Testis (tissue), 2 donors: ENCODE data around the gene TMEM9.

Source experiments
- CTCF ChIP-seq, 3 experiments: fragments of 450-650 bp in 2 of 3; fragments of 200-600 bp in 1 of 3; sonication (generic) in 1 of 3; IDR thresholded peaks; one replicate each; pipeline ENCODE4 v1.5.1; 2016 to 2019; ENCODE audit warnings: antibody characterized with exemption in 3 of 3, mild to moderate bottlenecking in 2 of 3, moderate library complexity in 1 of 3
- POLR2A ChIP-seq: fragments of 450-650 bp; IDR thresholded peaks from one replicate; pipeline ENCODE4 v1.6.1; 2017; ENCODE audit warnings: antibody characterized with exemption, mild to moderate bottlenecking, moderate library complexity

- TF ChIP-seq CTCF (IDR thresholded peaks at IDR 0.05) = no peak
- TF ChIP-seq POLR2A = no peak
These were observed 11.2 kb downstream of the TMEM9 start for GRCh38 chr1:201142849-201143725.
